ENCODE results near the gene TTC19. TPM values are rescaled to one million over a fixed set of nuclear protein-coding genes. Genes with fewer than 3 reads are reported as not detected.

Gene TTC19
- total RNA-seq, 2 experiments from 2014 or later, result 57.8 to 66.7 TPM

GRCh38 chr17:16025202-16025601, 25.6 kb downstream of the TTC19 start:
- intact Hi-C loops (cut with DNase I, micrococcal nuclease), result no loop called here

GRCh38 chr17:16026895-16027294, 27.3 kb downstream of the TTC19 start:
- no peak for TF ChIP-seq CTCF (IDR thresholded peaks at IDR 0.05)
- H3K9me3 Mint-ChIP-seq, result no peaks in the 10 kb centered on the region
- H3K4me3 Mint-ChIP-seq, result no peak overlapping the region
- no peak for ATAC-seq (ENCODE audit: poor library complexity)
- H3K36me3 Mint-ChIP-seq (ENCODE audit: low read depth), result peaks cover 99% of the 10 kb centered on the region
- H3K4me1 ChIP-seq (ENCODE audit: insufficient read depth, low read length), result no peaks in the 10 kb centered on the region
- POLR2A ChIA-PET, result no interaction called here
- CTCF ChIA-PET, result no interaction called here
- H3K9me3 ChIP-seq (ENCODE audit: control insufficient read depth in 1 of 2, insufficient read depth in 1 of 2, low read length in 2 of 2), result no peaks in the 10 kb centered on the region
- H3K27me3 Mint-ChIP-seq, result no peaks in the 10 kb centered on the region
- H3K27ac ChIP-seq (ENCODE audit: low read depth in 1 of 2, low read length in 2 of 2), result no peak overlapping the region
- H3K4me1 Mint-ChIP-seq (ENCODE audit: low read depth), result peaks cover 21% of the 10 kb centered on the region
- intact Hi-C loops (cut with DNase I, micrococcal nuclease), result no loop called here
- H3K27me3 ChIP-seq (ENCODE audit: control insufficient read depth in 1 of 2, insufficient read depth in 2 of 2, low read length in 2 of 2), result no peaks in the 10 kb centered on the region
- DNase-seq, result no peak
- H3K4me3 ChIP-seq (ENCODE audit: low read length), result no peak overlapping the region
- H3K27ac Mint-ChIP-seq, result peak overlapping the region; percentile 86
- peaks cover 84% of the 10 kb centered on the region for H3K36me3 ChIP-seq (ENCODE audit: insufficient read depth, low read length)

More at GRCh38 chr17:16025202-16025601, 25.6 kb downstream of the TTC19 start:
- Histone ChIP-seq H3K4me3 (ENCODE audit: low read length) (no peak overlapping the region), H3K27me3 (ENCODE audit: control insufficient read depth in 1 of 2, insufficient read depth in 2 of 2, low read length in 2 of 2) (no peaks in the 10 kb centered on the region), H3K36me3 (ENCODE audit: insufficient read depth, low read length) (peaks cover 75% of the 10 kb centered on the region), H3K4me1 (ENCODE audit: insufficient read depth, low read length) (no peaks in the 10 kb centered on the region), H3K27ac (ENCODE audit: low read depth in 1 of 2, low read length in 2 of 2) (no peak overlapping the region), H3K9me3 (ENCODE audit: control insufficient read depth in 1 of 2, insufficient read depth in 1 of 2, low read length in 2 of 2) (no peaks in the 10 kb centered on the region)
- peaks cover 93% of the 10 kb centered on the region for H3K36me3 Mint-ChIP-seq (ENCODE audit: low read depth)
- H3K4me1 Mint-ChIP-seq (ENCODE audit: low read depth), result peaks cover 29% of the 10 kb centered on the region
- DNase-seq, result no peak
- no peak overlapping the region for H3K27ac Mint-ChIP-seq
- ATAC-seq (ENCODE audit: poor library complexity), result no peak
- H3K9me3 Mint-ChIP-seq, result no peaks in the 10 kb centered on the region
- POLR2A ChIA-PET, result interaction anchor here (1.3 kb wide), 1 partner anchor 13 kb away, joined by 4 read pairs; no protein-coding TSS in a partner anchor
- CTCF ChIA-PET, result interaction anchor here (1.3 kb wide), 1 partner anchor 12 kb away, joined by 4 read pairs; no protein-coding TSS in a partner anchor
- TF ChIP-seq CTCF (IDR thresholded peaks at IDR 0.05), result no peak
- no peaks in the 10 kb centered on the region for H3K27me3 Mint-ChIP-seq
- H3K4me3 Mint-ChIP-seq, result no peak overlapping the region

GRCh38 chr17:16027708-16028584, 28.3 kb downstream of the TTC19 start:
- Histone ChIP-seq H3K36me3 (ENCODE audit: insufficient read depth, low read length) (peaks cover 90% of the 10 kb centered on the region), H3K27me3 (ENCODE audit: control insufficient read depth in 1 of 2, insufficient read depth in 2 of 2, low read length in 2 of 2) (no peaks in the 10 kb centered on the region), H3K9me3 (ENCODE audit: control insufficient read depth in 1 of 2, insufficient read depth in 1 of 2, low read length in 2 of 2) (no peaks in the 10 kb centered on the region), H3K4me3 (ENCODE audit: low read length) (no peak overlapping the region), H3K27ac (ENCODE audit: low read depth in 1 of 2, low read length in 2 of 2) (peak overlapping the region in 1 of 2 donors; percentile 47), H3K4me1 (ENCODE audit: insufficient read depth, low read length) (no peaks in the 10 kb centered on the region)
- TF ChIP-seq CTCF (IDR thresholded peaks at IDR 0.05), result no peak
- CTCF ChIA-PET, result no interaction called here
- H3K9me3 Mint-ChIP-seq, result no peaks in the 10 kb centered on the region
- intact Hi-C loops (cut with DNase I, micrococcal nuclease), result no loop called here
- H3K4me3 Mint-ChIP-seq, result no peak overlapping the region
- DNase-seq (peak in 8 of 14 experiments; percentile 5 to 48 (median 30)), ATAC-seq (ENCODE audit: poor library complexity) (peak; percentile 87)
- H3K4me1 Mint-ChIP-seq (ENCODE audit: low read depth), result peaks cover 15% of the 10 kb centered on the region
- H3K27ac Mint-ChIP-seq, result peak overlapping the region; percentile 86
- no peaks in the 10 kb centered on the region for H3K27me3 Mint-ChIP-seq
- POLR2A ChIA-PET, result interaction anchor here (0.7 to 1.2 kb wide), 2 partner anchors 13 to 29 kb away, joined by 3 to 4 read pairs; partner anchors contain the start of genes TTC19 and ZSWIM7
- peaks cover 100% of the 10 kb centered on the region for H3K36me3 Mint-ChIP-seq (ENCODE audit: low read depth)

Measured in CD4-positive, alpha-beta T cell (primary cell).